Esophagus muscularis mucosa (tissue), 4 donors: Measurements from ENCODE around the gene BPIFB2.

Source experiments
- CTCF ChIP-seq, 3 experiments: fragments of 200-600 bp in 2 of 3; fragments of 450-650 bp in 1 of 3; sonication (generic) in 2 of 3; IDR thresholded peaks; one replicate each; pipeline ENCODE4 v1.5.1; 2017 to 2019; ENCODE audit warnings: antibody characterized with exemption in 3 of 3, mild to moderate bottlenecking in 2 of 3, moderate library complexity in 1 of 3
- EP300 ChIP-seq: sonication (generic); formaldehyde crosslinking; IDR thresholded peaks from one replicate; pipeline ENCODE4 v1.6.1; 2017; ENCODE audit warnings: antibody characterized with exemption
- POLR2A ChIP-seq: fragments of 450-650 bp; IDR thresholded peaks from one replicate; pipeline ENCODE4 v1.6.1; 2017; ENCODE audit warnings: antibody characterized with exemption, moderate library complexity, mild to moderate bottlenecking, low read depth
- POLR2AphosphoS5 ChIP-seq, 2 donors: sonication (generic); formaldehyde crosslinking; IDR thresholded peaks; one replicate each; pipeline ENCODE4 v1.6.1; 2017; ENCODE audit warnings: antibody characterized with exemption in 2 of 2

GRCh38 chr20:32979201-32979998 lies 28.1 kb upstream of the BPIFB2 start:
- TF ChIP-seq POLR2A (no peak), CTCF (IDR thresholded peaks at IDR 0.05) (no peak), POLR2AphosphoS5 (IDR thresholded peaks at IDR 0.05) (no peak), EP300 (no peak)
